GM12874 (cell line): ENCODE measurements around the gene EEF1AKMT3.

Source experiments
- CTCF ChIP-seq: IDR thresholded peaks from 2 replicates; pipeline ENCODE4 v1.5.1; 2011; ENCODE audit warnings: low read depth, mild to moderate bottlenecking, control low read depth, low read length, moderate library complexity; ENCODE audit not compliant: insufficient read depth

The EEF1AKMT3 gene

GRCh38 chr12:57754411-57755193 lies 17.8 kb upstream of the EEF1AKMT3 start, which contains the start of gene MARCHF9:
Gene MARCHF9, plus strand, starts transcription at chr12:57755103. Its CDS starts 426 bp downstream, at chr12:57755529.
- TF ChIP-seq CTCF: no peak

DNA sequence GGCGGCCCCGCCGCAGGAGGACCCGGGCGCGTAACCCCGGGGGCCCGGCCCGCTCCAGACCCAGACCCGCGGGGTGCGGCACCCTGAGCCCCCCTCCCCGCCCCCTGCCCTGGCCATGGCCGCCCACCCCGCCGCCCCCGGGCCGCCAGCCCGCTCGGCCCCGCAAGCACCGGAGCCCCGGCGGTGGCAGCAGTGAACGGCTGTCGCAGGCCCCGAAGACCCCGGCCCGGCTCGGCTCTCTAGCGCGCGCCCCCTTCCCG lies 17.3 kb upstream of the EEF1AKMT3 start:
- no peak for TF ChIP-seq CTCF

- TF ChIP-seq CTCF: no peak
Measured at GRCh38 chr12:57755454-57756372, 16.7 kb upstream of the EEF1AKMT3 start.

DNA sequence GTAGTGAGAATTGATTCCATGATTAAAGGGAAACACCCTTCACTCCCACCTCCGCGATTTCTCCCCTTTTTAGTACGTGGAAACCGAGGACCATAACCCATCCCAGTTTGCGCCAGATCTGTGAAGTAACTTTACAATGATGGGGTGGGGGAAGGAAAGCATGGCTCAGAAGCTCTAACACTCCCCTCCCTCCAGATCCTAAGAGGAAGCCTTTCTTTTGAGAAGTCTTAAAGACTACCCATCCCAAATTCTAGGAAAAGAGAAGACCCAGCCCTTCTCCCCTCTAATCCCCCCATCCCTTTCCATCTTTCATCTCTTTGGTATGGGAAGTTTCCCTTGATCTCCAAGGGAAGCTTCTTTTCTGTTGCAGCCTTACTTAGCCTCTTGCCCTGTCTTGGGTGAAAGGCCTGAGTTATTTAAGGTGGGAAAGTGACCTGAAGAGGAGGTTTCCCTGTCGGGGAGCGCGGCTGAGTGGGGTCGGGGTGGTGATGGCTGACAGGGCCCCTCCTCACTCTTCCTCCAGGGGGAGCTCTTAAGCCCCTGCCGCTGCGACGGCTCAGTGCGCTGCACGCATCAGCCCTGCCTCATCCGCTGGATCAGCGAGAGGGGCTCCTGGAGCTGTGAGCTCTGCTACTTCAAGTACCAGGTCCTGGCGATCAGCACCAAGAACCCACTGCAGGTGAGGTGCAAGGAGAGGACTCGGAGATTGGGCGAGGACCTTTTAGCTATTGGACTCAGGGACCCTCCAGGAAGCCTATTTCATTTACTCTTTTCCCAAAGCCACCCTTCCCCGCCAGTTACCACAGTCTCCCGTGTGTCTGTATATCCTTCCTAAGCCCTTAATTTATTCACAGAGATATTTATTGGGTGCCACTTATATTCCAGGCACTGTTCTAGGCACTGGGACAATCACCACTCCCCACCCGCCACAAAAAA lies 15.7 kb upstream of the EEF1AKMT3 start:
- TF ChIP-seq CTCF: peak; percentile 97

- TF ChIP-seq CTCF: no peak
Measured at GRCh38 chr12:57757771-57758170, 14.6 kb upstream of the EEF1AKMT3 start.

DNA sequence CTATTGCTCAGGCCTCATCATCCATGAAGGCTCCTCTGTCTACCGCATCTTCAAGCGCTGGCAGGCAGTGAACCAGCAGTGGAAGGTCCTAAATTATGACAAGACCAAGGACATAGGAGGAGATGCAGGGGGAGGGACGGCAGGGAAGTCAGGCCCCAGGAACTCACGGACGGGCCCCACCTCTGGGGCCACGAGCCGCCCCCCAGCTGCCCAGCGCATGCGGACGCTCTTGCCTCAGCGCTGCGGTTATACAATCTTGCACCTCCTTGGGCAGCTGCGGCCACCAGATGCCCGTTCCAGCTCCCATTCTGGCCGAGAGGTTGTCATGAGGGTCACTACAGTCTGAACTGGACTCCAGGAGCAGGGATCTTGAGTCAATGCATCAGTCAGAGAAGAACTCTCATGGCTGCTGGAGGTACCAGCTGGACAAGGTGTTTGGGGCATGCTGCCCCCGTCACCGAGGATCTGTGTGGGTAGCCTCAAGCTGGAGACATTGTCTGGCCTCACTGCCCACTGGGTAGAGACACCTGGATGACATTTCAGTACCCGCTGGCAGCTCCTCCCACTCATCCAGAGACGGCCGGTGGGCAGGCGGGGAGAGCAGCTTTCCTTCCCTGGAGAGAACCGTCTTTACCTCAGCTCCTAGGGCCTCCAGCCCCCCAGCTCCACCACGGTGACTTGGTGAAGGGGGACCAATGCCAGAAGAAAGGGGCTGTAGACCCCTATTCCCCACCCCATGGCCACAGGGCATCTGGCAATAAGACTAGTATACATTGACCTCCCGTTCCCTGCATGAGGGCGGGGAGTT lies 13.7 kb upstream of the EEF1AKMT3 start:
- no peak for TF ChIP-seq CTCF
